HEK293 (cell line): ENCODE measurements around the gene UTRN.
A peak's percentile ranks its signal among the peaks of the same experiment; 100 is the strongest.

ENCODE experiments used
- AEBP2 ChIP-seq: fragments of 450-650 bp; formaldehyde crosslinking; IDR thresholded peaks from 2 replicates; pipeline ENCODE4 v1.5.1; 2016; ENCODE audit warnings: missing biosample characterization, missing genetic modification characterization, borderline replicate concordance
- GLIS1 ChIP-seq: fragments of 450-650 bp; formaldehyde crosslinking; IDR thresholded peaks from 2 replicates; pipeline ENCODE4 v1.5.1; 2016; ENCODE audit warnings: missing biosample characterization, missing genetic modification characterization
- INSM2 ChIP-seq: fragments of 450-650 bp; formaldehyde crosslinking; IDR thresholded peaks from 2 replicates; pipeline ENCODE4 v1.5.1; 2016; ENCODE audit warnings: missing biosample characterization, missing genetic modification characterization
- KLF1 ChIP-seq: fragments of 450-650 bp; formaldehyde crosslinking; IDR thresholded peaks from 2 replicates; pipeline ENCODE4 v1.5.1; 2016; ENCODE audit warnings: missing biosample characterization, missing genetic modification characterization
- OVOL3 ChIP-seq: fragments of 450-650 bp; formaldehyde crosslinking; IDR thresholded peaks from 2 replicates; pipeline ENCODE4 v1.5.1; 2016; ENCODE audit warnings: missing biosample characterization, missing genetic modification characterization
- PRDM1 ChIP-seq: fragments of 450-650 bp; formaldehyde crosslinking; IDR thresholded peaks from 2 replicates; pipeline ENCODE4; 2016; ENCODE audit warnings: missing biosample characterization, missing genetic modification characterization
- SP2 ChIP-seq: fragments of 450-650 bp; formaldehyde crosslinking; IDR thresholded peaks from 2 replicates; pipeline ENCODE4 v1.5.1; 2016; ENCODE audit warnings: missing biosample characterization, missing genetic modification characterization
- SP3 ChIP-seq: fragments of 450-650 bp; formaldehyde crosslinking; IDR thresholded peaks from 2 replicates; pipeline ENCODE4 v1.5.1; 2016; ENCODE audit warnings: missing biosample characterization, missing genetic modification characterization
- ZBTB17 ChIP-seq: fragments of 450-650 bp; formaldehyde crosslinking; IDR thresholded peaks from 2 replicates; pipeline ENCODE4 v1.5.1; 2016; ENCODE audit warnings: missing biosample characterization, missing genetic modification characterization
- ZBTB8A ChIP-seq: fragments of 450-650 bp; formaldehyde crosslinking; IDR thresholded peaks from 2 replicates; pipeline ENCODE4 v1.5.1; 2016; ENCODE audit warnings: missing biosample characterization, missing genetic modification characterization
- ZNF10 ChIP-seq: fragments of 450-650 bp; formaldehyde crosslinking; IDR thresholded peaks from 2 replicates; pipeline ENCODE4 v1.5.1; 2017; ENCODE audit warnings: missing biosample characterization, missing genetic modification characterization
- ZNF112 ChIP-seq: fragments of 450-650 bp; formaldehyde crosslinking; IDR thresholded peaks from 2 replicates; pipeline ENCODE4 v1.5.0; 2017; ENCODE audit warnings: missing biosample characterization, missing genetic modification characterization
- ZNF114 ChIP-seq: fragments of 450-650 bp; formaldehyde crosslinking; IDR thresholded peaks from 2 replicates; pipeline ENCODE4 v1.5.0; 2017; ENCODE audit warnings: missing biosample characterization, missing genetic modification characterization
- ZNF155 ChIP-seq: fragments of 450-650 bp; formaldehyde crosslinking; IDR thresholded peaks from 2 replicates; pipeline ENCODE4 v1.5.1; 2016; ENCODE audit warnings: missing biosample characterization, missing genetic modification characterization
- ZNF174 ChIP-seq: fragments of 450-650 bp; formaldehyde crosslinking; IDR thresholded peaks from 2 replicates; pipeline ENCODE4 v1.5.0; 2017; ENCODE audit warnings: missing biosample characterization, mild to moderate bottlenecking, missing genetic modification characterization
- ZNF335 ChIP-seq: fragments of 450-650 bp; formaldehyde crosslinking; conservative IDR thresholded peaks from 2 replicates; pipeline ENCODE4 v1.5.1; 2016; ENCODE audit warnings: missing biosample characterization, missing genetic modification characterization
- ZNF354C ChIP-seq: fragments of 450-650 bp; formaldehyde crosslinking; IDR thresholded peaks from 2 replicates; pipeline ENCODE4 v1.5.1; 2016; ENCODE audit warnings: missing biosample characterization, missing genetic modification characterization, low read depth, borderline replicate concordance
- ZNF501 ChIP-seq: fragments of 450-650 bp; formaldehyde crosslinking; IDR thresholded peaks from 2 replicates; pipeline ENCODE4 v1.5.1; 2016; ENCODE audit warnings: missing biosample characterization, missing genetic modification characterization
- ZNF510 ChIP-seq: fragments of 450-650 bp; formaldehyde crosslinking; IDR thresholded peaks from 2 replicates; pipeline ENCODE4 v1.5.1; 2018; ENCODE audit warnings: mild to moderate bottlenecking, missing genetic modification characterization, missing biosample characterization; ENCODE audit not compliant: insufficient replicate concordance
- ZNF514 ChIP-seq: fragments of 450-650 bp; formaldehyde crosslinking; IDR thresholded peaks from 2 replicates; pipeline ENCODE4 v1.5.1; 2016; ENCODE audit warnings: missing biosample characterization, missing genetic modification characterization
- ZNF530 ChIP-seq: fragments of 450-650 bp; formaldehyde crosslinking; IDR thresholded peaks from 2 replicates; pipeline ENCODE4 v1.5.1; 2016; ENCODE audit warnings: low read depth, missing biosample characterization, missing genetic modification characterization
- ZNF629 ChIP-seq: fragments of 450-650 bp; formaldehyde crosslinking; IDR thresholded peaks from 2 replicates; pipeline ENCODE4 v1.5.1; 2017; ENCODE audit warnings: missing biosample characterization, missing genetic modification characterization
- ZNF670 ChIP-seq: fragments of 450-650 bp; formaldehyde crosslinking; IDR thresholded peaks from 2 replicates; pipeline ENCODE4 v1.5.1; 2016; ENCODE audit warnings: missing biosample characterization, missing genetic modification characterization, low read depth
- ZNF777 ChIP-seq: fragments of 450-650 bp; formaldehyde crosslinking; IDR thresholded peaks from 2 replicates; pipeline ENCODE4 v1.5.1; 2017; ENCODE audit warnings: missing biosample characterization, missing genetic modification characterization, borderline replicate concordance
- ZNF830 ChIP-seq: fragments of 450-650 bp; IDR thresholded peaks from 2 replicates; pipeline ENCODE4 v1.5.0; 2018; ENCODE audit warnings: missing biosample characterization, missing genetic modification characterization, low read depth, mild to moderate bottlenecking, moderate library complexity
- ZNF837 ChIP-seq: fragments of 450-650 bp; formaldehyde crosslinking; IDR thresholded peaks from 2 replicates; pipeline ENCODE4 v1.5.1; 2016; ENCODE audit warnings: missing biosample characterization, missing genetic modification characterization
- ZSCAN30 ChIP-seq: fragments of 450-650 bp; IDR thresholded peaks from 2 replicates; pipeline ENCODE4 v1.5.1; 2018; ENCODE audit warnings: missing biosample characterization, mild to moderate bottlenecking, missing genetic modification characterization, moderate library complexity
- TF ChIP-seq, protein P1 (sequence below): fragments of 450-650 bp; formaldehyde crosslinking; IDR thresholded peaks from 2 replicates; pipeline ENCODE4 v1.5.1; 2016; ENCODE audit warnings: missing biosample characterization, missing genetic modification characterization
- TF ChIP-seq, protein P2 (sequence below): fragments of 450-650 bp; formaldehyde crosslinking; conservative IDR thresholded peaks from 2 replicates; pipeline ENCODE4 v1.5.1; 2016; ENCODE audit warnings: low read depth, missing biosample characterization, missing genetic modification characterization
- TF ChIP-seq, protein P3 (sequence below): fragments of 450-650 bp; formaldehyde crosslinking; optimal IDR thresholded peaks from 2 replicates; pipeline ENCODE3; 2016; ENCODE audit warnings: missing biosample characterization, mild to moderate bottlenecking, missing genetic modification characterization

The UTRN gene

DNA sequence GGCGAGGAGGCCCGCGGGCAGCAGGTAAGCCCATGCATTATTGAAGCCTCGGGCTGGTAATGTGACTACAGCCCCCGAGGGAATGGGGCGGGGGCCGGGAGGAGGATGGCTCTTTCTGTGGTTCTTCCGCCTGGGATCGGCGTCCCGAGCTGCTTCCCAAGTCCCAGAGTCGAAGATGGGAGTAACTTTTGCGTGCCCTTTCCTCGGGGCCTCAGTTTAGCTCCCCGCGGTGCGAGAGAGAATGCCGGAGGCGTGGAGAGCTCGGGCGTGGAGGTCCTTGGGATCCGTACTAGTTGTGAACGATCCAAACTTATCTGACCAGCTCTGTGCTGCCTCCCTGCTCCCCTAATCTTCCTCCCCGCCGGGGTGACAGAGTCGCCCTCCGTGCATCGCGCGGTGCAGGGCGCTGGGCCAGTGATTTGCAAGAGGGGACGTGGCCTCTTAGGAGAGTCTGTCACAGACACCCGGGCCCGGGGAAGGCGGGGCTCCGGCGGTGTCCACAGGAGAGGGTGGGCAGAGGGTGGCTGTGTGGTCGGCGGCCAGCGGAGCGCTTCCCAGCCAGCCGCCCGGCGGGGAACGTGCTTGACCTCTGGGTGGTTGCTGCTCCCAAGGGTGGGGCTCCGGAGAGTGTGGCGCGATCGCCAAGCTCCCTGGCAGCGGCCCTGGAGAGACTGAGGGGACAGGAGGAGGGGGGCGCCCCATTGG lies 815 bp downstream of the UTRN start (continued):
- TF ChIP-seq, protein P1, sequence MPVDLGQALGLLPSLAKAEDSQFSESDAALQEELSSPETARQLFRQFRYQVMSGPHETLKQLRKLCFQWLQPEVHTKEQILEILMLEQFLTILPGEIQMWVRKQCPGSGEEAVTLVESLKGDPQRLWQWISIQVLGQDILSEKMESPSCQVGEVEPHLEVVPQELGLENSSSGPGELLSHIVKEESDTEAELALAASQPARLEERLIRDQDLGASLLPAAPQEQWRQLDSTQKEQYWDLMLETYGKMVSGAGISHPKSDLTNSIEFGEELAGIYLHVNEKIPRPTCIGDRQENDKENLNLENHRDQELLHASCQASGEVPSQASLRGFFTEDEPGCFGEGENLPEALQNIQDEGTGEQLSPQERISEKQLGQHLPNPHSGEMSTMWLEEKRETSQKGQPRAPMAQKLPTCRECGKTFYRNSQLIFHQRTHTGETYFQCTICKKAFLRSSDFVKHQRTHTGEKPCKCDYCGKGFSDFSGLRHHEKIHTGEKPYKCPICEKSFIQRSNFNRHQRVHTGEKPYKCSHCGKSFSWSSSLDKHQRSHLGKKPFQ, result no peak
- no peak for TF ChIP-seq ZNF112 (tag by site-specific recombination)
- TF ChIP-seq GLIS1 (tag by site-specific recombination), result peak; percentile 41; the same call in 1 of the 2 replicates
- no peak for TF ChIP-seq PRDM1 (tag by site-specific recombination)
- no peak for TF ChIP-seq ZNF514 (tag by site-specific recombination)
- TF ChIP-seq ZBTB8A (tag by site-specific recombination), result peak; percentile 20; the same call in 1 of the 2 replicates
- TF ChIP-seq ZNF114 (tag by site-specific recombination), result no peak
- peak; percentile 33 for TF ChIP-seq ZBTB17 (tag by site-specific recombination)
- TF ChIP-seq OVOL3 (tag by site-specific recombination), result no peak
- peak; percentile 68 for TF ChIP-seq ZNF335 (tag by site-specific recombination)
- TF ChIP-seq ZNF354C, result no peak
- no peak for TF ChIP-seq ZNF174 (tag by site-specific recombination)
- TF ChIP-seq ZSCAN30, result peak; percentile 46; the same call in 1 of the 2 replicates
- TF ChIP-seq AEBP2, result no peak
- TF ChIP-seq SP3 (tag by site-specific recombination), result peak; percentile 23
- no peak for TF ChIP-seq ZNF530 (tag by site-specific recombination)
- TF ChIP-seq, protein P2, sequence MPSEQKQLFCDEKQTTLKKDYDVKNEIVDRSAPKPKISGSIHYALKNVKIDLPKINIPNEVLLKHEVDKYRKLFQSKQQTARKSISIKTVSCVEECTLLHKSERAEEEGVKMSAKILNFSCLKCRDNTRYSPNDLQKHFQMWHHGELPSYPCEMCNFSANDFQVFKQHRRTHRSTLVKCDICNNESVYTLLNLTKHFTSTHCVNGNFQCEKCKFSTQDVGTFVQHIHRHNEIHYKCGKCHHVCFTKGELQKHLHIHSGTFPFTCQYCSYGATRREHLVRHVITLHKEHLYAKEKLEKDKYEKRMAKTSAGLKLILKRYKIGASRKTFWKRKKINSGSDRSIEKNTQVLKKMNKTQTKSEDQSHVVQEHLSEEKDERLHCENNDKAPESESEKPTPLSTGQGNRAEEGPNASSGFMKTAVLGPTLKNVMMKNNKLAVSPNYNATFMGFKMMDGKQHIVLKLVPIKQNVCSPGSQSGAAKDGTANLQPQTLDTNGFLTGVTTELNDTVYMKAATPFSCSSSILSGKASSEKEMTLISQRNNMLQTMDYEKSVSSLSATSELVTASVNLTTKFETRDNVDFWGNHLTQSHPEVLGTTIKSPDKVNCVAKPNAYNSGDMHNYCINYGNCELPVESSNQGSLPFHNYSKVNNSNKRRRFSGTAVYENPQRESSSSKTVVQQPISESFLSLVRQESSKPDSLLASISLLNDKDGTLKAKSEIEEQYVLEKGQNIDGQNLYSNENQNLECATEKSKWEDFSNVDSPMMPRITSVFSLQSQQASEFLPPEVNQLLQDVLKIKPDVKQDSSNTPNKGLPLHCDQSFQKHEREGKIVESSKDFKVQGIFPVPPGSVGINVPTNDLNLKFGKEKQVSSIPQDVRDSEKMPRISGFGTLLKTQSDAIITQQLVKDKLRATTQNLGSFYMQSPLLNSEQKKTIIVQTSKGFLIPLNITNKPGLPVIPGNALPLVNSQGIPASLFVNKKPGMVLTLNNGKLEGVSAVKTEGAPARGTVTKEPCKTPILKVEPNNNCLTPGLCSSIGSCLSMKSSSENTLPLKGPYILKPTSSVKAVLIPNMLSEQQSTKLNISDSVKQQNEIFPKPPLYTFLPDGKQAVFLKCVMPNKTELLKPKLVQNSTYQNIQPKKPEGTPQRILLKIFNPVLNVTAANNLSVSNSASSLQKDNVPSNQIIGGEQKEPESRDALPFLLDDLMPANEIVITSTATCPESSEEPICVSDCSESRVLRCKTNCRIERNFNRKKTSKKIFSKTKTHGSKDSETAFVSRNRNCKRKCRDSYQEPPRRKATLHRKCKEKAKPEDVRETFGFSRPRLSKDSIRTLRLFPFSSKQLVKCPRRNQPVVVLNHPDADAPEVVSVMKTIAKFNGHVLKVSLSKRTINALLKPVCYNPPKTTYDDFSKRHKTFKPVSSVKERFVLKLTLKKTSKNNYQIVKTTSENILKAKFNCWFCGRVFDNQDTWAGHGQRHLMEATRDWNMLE (tag by site-specific recombination), result no peak
- TF ChIP-seq ZNF10, result no peak
- TF ChIP-seq, protein P3, sequence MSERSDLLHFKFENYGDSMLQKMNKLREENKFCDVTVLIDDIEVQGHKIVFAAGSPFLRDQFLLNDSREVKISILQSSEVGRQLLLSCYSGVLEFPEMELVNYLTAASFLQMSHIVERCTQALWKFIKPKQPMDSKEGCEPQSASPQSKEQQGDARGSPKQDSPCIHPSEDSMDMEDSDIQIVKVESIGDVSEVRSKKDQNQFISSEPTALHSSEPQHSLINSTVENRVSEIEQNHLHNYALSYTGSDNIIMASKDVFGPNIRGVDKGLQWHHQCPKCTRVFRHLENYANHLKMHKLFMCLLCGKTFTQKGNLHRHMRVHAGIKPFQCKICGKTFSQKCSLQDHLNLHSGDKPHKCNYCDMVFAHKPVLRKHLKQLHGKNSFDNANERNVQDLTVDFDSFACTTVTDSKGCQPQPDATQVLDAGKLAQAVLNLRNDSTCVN (tag by site-specific recombination), result peak; percentile 56
- TF ChIP-seq ZNF629, result no peak
- TF ChIP-seq ZNF510 (tag by site-specific recombination), result no peak
- peak; percentile 74 for TF ChIP-seq SP2 (tag by site-specific recombination)
- peak; percentile 85 for TF ChIP-seq KLF1
- TF ChIP-seq ZNF837 (tag by site-specific recombination), result no peak
- TF ChIP-seq ZNF501 (tag by site-specific recombination), result peak; percentile 17; the same call in 1 of the 2 replicates
- TF ChIP-seq INSM2 (tag by site-specific recombination), result no peak
- peak; percentile 7; the same call in 1 of the 2 replicates for TF ChIP-seq ZNF777 (tag by site-specific recombination)
- TF ChIP-seq ZNF830 (tag by site-specific recombination), result no peak
- no peak for TF ChIP-seq ZNF155 (tag by site-specific recombination)
- TF ChIP-seq ZNF670 (tag by site-specific recombination), result no peak
